KOPT-K1 (cell line): ENCODE results near the gene TRIP13.
"Not testable (repeated sequence)": the region's sequence is repeated elsewhere in the genome, so short reads cannot be mapped to it uniquely, and the experiment has no call there.

Experiments
- H3K27ac ChIP-seq: fragments of 200-600 bp; sonication (generic); 2 replicates; pipeline ENCODE4 v1.5.1; 2016; ENCODE audit warnings: antibody characterized with exemption, mild to moderate bottlenecking, low read depth, low read length; ENCODE audit not compliant: poor library complexity, severe bottlenecking
- H3K36me3 ChIP-seq: fragments of 200-600 bp; sonication (generic); 2 replicates; pipeline ENCODE4 v1.5.1; 2017; ENCODE audit warnings: antibody characterized with exemption, mild to moderate bottlenecking, low read length, moderate library complexity; ENCODE audit not compliant: insufficient read depth
- H3K9me3 ChIP-seq: fragments of 200-600 bp; sonication (generic); 2 replicates; pipeline ENCODE4 v1.5.1; 2017; ENCODE audit warnings: antibody characterized with exemption, low read length, mild to moderate bottlenecking; ENCODE audit not compliant: insufficient read depth, poor library complexity, severe bottlenecking

TRIP13 gene

GRCh38 chr5:926417-927171 lies 33.9 kb downstream of the TRIP13 start:
- Histone ChIP-seq H3K36me3 (peaks cover 10% of the 10 kb centered on the region; the same call in 1 of the 2 replicates), H3K27ac (no peak overlapping the region), H3K9me3 (peaks cover 2% of the 10 kb centered on the region)

- no peak overlapping the region for H3K27ac ChIP-seq
- no peaks in the 10 kb centered on the region for H3K9me3 ChIP-seq
- peaks cover 2% of the 10 kb centered on the region; the same call in 1 of the 2 replicates for H3K36me3 ChIP-seq
Measured at GRCh38 chr5:927172-928015, 34.7 kb downstream of the TRIP13 start.

GRCh38 chr5:929182-929581 lies 36.5 kb downstream of the TRIP13 start:
- H3K9me3 ChIP-seq = not testable (repeated sequence)

GRCh38 chr5:929596-929995 lies 36.9 kb downstream of the TRIP13 start:
- peaks cover 4% of the 10 kb centered on the region for H3K9me3 ChIP-seq
- H3K27ac ChIP-seq = no peak overlapping the region
- no peaks in the 10 kb centered on the region for H3K36me3 ChIP-seq

More at GRCh38 chr5:929182-929581, 36.5 kb downstream of the TRIP13 start:
- not testable (repeated sequence) for H3K27ac ChIP-seq, H3K36me3 ChIP-seq

DNA sequence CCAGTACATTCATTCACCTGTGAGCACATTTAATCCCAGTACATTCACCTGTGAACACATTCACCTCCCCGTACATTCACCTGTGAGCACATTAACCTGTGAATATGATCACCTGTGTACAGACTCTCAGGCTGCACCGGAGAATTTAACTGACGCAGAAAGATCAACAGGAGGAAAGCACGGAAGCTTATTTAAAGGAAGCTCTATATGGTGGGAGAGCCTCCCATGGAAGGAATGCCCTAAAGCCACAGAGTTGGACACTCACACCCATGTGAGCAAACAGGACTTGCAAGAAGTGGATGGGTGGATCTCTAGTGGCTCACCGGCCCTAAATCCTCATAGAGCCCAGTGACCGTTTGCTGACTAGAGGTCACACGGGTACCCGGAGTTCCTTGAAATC lies 38.2 kb downstream of the TRIP13 start:
- Histone ChIP-seq H3K36me3 (no peaks in the 10 kb centered on the region), H3K27ac (no peak overlapping the region), H3K9me3 (peaks cover 5% of the 10 kb centered on the region)

DNA sequence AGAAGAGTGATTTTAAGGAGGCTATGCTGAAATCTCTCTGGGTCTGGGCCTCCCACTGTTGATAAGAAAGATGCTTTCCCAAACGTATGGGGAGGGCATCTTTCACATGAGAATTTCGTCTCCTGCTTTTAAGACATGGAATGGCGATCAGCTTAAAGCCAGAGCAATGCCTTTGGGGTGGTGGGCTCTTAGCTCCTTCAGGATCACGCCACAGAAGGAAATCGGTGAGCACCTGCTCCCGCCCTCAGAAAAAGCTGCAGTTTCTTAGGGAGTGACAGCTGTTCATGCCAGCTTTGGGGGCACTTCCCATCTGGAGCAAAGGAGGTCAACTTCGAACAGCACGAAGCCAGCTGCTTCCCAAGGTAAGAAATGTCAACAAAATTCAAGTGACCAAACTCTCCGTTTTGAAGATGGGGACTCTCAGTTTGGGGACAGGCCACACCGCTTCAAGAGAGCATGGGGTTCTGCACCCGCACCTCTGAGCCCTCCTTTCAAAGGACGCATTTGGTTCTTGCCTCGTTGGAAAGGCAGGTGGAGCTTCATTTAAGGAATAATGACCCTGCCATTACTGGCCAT lies 39.0 kb downstream of the TRIP13 start:
- no peak overlapping the region for H3K27ac ChIP-seq
- no peaks in the 10 kb centered on the region for H3K36me3 ChIP-seq

GRCh38 chr5:932151-932627 lies 39.5 kb downstream of the TRIP13 start:
- Histone ChIP-seq H3K9me3 (peaks cover 5% of the 10 kb centered on the region), H3K36me3 (no peaks in the 10 kb centered on the region), H3K27ac (no peak overlapping the region)

More for the DNA sequence above, 39.0 kb downstream of the TRIP13 start:
- peaks cover 5% of the 10 kb centered on the region for H3K9me3 ChIP-seq

- H3K9me3 ChIP-seq = peaks cover 5% of the 10 kb centered on the region
- no peak overlapping the region for H3K27ac ChIP-seq
- no peaks in the 10 kb centered on the region for H3K36me3 ChIP-seq
Measured at GRCh38 chr5:932628-933250, 40.1 kb downstream of the TRIP13 start.

DNA sequence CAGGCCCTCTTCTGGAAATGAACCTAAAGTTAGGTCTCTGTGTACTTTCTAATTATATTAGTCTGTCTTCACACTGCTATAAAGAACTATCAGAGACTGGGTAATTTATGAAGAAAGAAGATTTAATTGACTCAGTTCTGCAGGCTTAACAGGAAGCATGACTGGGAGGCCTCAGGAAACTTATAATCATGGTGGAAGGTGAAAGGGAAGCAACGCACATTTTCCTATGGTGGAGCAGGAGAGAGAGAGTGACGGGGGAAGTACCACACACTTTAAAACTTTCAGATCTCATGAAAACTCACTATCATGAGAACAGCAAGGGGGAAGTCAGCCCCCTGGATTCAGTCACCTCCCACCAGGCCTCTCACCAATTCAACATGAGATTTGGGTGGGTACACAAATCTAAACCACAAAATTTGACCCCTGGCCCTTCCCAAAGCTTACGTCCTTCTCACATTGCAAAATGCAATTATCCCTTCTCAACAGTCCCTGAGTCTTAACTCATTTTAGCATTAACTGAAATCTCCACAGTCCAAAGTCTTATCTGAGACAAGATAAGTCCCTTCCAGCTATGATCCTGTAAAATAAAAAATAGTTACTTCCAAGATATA lies 40.7 kb downstream of the TRIP13 start:
- no peaks in the 10 kb centered on the region for H3K36me3 ChIP-seq
- H3K9me3 ChIP-seq = peaks cover 5% of the 10 kb centered on the region
- no peak overlapping the region for H3K27ac ChIP-seq

- not testable (repeated sequence) for H3K36me3 ChIP-seq, H3K9me3 ChIP-seq, H3K27ac ChIP-seq
Measured at GRCh38 chr5:933951-934350, 41.3 kb downstream of the TRIP13 start.

- not testable (repeated sequence) for H3K27ac ChIP-seq, H3K36me3 ChIP-seq, H3K9me3 ChIP-seq
Measured at GRCh38 chr5:934381-934967, 41.8 kb downstream of the TRIP13 start.

GRCh38 chr5:935510-936084 lies 42.9 kb downstream of the TRIP13 start:
- H3K36me3 ChIP-seq = no peaks in the 10 kb centered on the region
- peaks cover 5% of the 10 kb centered on the region for H3K9me3 ChIP-seq
- H3K27ac ChIP-seq = no peak overlapping the region

GRCh38 chr5:936149-937144 lies 43.8 kb downstream of the TRIP13 start:
- Histone ChIP-seq H3K27ac (no peak overlapping the region), H3K9me3 (peaks cover 5% of the 10 kb centered on the region), H3K36me3 (no peaks in the 10 kb centered on the region)
